NCI-H460 (cell line): ENCODE measurements around the gene GSG1L. TPM values are rescaled to one million over a fixed set of nuclear protein-coding genes. Genes with fewer than 3 reads are reported as not detected.

Experiments
- DNase-seq: peaks from one replicate; pipeline ENCODE4 v3.0.0-alpha.2; 2016; ENCODE audit warnings: low read depth; ENCODE audit errors: extremely low read depth
- total RNA-seq: library from RNA; depleted of rRNA; stranded (reverse); fragments of >200 nt; shearing (Covaris generic); gene quantifications from 2 replicates; pipeline ENCODE4 v1.2.3, GENCODE V29; 2014

GSG1L gene
- total RNA-seq, 1 experiment from 2014 or later, result not detected

GRCh38 chr16:27768651-27769272 is 294.8 kb downstream of the GSG1L start:
- no peak for DNase-seq

- no peak for DNase-seq
Observed at GRCh38 chr16:27767971-27768591, 295.4 kb downstream of the GSG1L start.

GRCh38 chr16:27767081-27767480 is 296.4 kb downstream of the GSG1L start:
- DNase-seq, result no peak

GRCh38 chr16:27766236-27766925 is 297.1 kb downstream of the GSG1L start:
- DNase-seq, result no peak

GRCh38 chr16:27764869-27765675 is 298.4 kb downstream of the GSG1L start:
- no peak for DNase-seq

GRCh38 chr16:27764427-27764826 is 299.1 kb downstream of the GSG1L start:
- DNase-seq, result no peak

- DNase-seq, result no peak
Observed at GRCh38 chr16:27762441-27762840, 301.1 kb downstream of the GSG1L start.

GRCh38 chr16:27761816-27762215 is 301.7 kb downstream of the GSG1L start:
- no peak for DNase-seq

- no peak for DNase-seq
Observed at GRCh38 chr16:27760789-27761176, 302.7 kb downstream of the GSG1L start.

GRCh38 chr16:27759967-27760788 is 303.3 kb downstream of the GSG1L start:
- DNase-seq, result no peak

GRCh38 chr16:27759301-27759871 is 304.1 kb downstream of the GSG1L start:
- no peak for DNase-seq

GRCh38 chr16:27758544-27758943 is 305.0 kb downstream of the GSG1L start:
- DNase-seq, result no peak

- no peak for DNase-seq
Observed at GRCh38 chr16:27756206-27756970, 307.1 kb downstream of the GSG1L start.

- no peak for DNase-seq
Observed at GRCh38 chr16:27754788-27755690, 308.5 kb downstream of the GSG1L start.

GRCh38 chr16:27753563-27753962 is 310.0 kb downstream of the GSG1L start:
- no peak for DNase-seq

- DNase-seq, result no peak
Observed at GRCh38 chr16:27752241-27752640, 311.3 kb downstream of the GSG1L start.

- no peak for DNase-seq
Observed at GRCh38 chr16:27751676-27752075, 311.8 kb downstream of the GSG1L start.

- no peak for DNase-seq
Observed at GRCh38 chr16:27751233-27751632, 312.3 kb downstream of the GSG1L start.
